GM10266 (cell line): ENCODE data around the gene NVL.
"Not testable (repeated sequence)": the region's sequence is repeated elsewhere in the genome, so short reads cannot be mapped to it uniquely, and the experiment has no call there.

ENCODE experiments used
- DNase-seq: peaks from one replicate; pipeline ENCODE4 v3.0.0; 2012; ENCODE audit errors: extremely low spot score
- TF ChIP-seq, protein P1 (sequence below): IDR thresholded peaks from 2 replicates; pipeline ENCODE4 v1.5.1; 2012; ENCODE audit warnings: mild to moderate bottlenecking, low read depth; ENCODE audit not compliant: control insufficient read depth, insufficient read depth; ENCODE audit errors: missing control alignments

Gene NVL

DNA sequence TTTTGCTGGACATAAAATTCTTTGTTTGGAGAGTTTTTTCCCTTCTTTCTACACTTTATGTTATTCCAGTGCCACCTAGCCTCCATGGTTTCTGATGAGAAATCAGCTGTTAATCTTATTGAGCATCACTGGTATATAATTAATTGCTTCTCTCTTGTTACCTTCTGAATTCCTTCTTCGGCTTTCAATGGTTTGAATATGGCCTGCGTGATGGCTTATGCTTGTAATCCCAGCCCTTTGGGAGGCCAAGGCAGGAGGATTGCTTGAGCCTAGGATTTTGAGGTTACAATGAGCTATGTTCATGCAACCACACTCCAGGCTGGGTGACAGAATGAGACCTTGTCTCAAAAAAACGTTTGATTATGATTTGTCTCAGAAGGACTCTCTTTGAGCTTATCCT lies 13.7 kb upstream of the NVL start:
- no peak for DNase-seq
- TF ChIP-seq, protein P1, sequence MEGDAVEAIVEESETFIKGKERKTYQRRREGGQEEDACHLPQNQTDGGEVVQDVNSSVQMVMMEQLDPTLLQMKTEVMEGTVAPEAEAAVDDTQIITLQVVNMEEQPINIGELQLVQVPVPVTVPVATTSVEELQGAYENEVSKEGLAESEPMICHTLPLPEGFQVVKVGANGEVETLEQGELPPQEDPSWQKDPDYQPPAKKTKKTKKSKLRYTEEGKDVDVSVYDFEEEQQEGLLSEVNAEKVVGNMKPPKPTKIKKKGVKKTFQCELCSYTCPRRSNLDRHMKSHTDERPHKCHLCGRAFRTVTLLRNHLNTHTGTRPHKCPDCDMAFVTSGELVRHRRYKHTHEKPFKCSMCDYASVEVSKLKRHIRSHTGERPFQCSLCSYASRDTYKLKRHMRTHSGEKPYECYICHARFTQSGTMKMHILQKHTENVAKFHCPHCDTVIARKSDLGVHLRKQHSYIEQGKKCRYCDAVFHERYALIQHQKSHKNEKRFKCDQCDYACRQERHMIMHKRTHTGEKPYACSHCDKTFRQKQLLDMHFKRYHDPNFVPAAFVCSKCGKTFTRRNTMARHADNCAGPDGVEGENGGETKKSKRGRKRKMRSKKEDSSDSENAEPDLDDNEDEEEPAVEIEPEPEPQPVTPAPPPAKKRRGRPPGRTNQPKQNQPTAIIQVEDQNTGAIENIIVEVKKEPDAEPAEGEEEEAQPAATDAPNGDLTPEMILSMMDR: no peak

DNA sequence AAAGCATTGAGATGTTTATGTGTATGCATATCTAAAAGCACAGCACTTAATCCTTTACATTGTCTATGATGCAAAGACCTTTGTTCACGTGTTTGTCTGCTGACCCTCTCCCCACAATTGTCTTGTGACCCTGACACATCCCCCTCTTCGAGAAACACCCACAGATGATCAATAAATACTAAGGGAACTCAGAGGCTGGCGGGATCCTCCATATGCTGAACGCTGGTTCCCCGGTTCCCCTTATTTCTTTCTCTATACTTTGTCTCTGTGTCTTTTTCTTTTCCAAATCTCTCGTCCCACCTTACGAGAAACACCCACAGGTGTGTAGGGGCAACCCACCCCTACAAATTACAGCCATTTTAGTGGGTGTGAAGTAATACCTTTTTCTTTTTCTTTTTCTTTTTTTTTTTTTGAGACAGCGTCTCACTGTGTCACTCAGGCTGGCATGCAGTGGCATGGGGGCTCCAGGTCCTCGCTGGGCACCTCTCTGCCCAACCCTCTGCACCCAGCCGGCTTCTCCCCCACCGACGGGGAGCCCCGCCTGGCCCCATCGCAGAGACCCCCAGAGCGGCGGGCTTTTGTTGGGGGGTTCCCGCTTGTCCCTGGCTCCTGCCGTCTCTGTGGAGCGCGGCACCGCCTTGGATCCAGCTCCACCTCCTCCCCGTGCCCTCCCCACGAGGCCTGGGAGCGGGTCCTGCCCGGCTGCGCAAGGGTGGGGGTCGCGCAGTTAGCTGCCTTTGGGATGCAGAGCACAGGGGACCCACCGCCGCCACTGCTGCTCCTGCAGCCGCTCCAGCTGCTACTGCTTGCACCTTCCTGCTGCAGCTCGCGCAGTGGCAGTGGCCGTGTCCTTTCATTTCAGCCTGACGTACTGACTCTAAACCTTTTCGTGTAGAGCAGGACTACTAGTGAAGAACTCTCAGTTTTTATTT lies 10.7 kb upstream of the NVL start:
- DNase-seq: not testable (repeated sequence)

DNA sequence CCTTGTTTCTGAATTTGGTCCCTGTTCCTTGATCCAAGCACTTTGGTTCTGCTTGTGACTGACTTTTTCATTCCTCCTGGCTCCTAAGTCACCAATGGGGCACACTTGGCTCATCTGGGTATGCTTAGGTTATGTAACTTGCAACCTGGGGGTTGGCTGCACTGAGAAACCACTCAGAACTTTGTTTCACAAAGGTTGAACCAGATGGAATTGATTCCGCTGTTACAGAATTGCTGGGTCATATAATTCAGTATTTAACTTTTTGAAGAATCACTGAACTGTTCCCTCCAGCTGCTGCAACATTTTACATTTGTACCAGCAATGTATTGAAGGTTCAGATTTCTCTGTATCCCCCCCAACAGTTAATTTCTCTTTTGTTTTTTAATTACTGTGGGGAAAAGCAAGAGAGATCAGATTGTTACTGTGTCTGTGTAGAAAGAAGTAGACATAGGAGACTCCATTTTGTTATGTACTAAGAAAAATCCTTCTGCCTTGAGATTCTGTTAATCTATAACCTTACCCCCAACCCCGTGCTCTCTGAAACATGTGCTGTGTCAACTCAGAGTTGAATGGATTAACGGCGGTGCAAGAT lies 9.6 kb upstream of the NVL start:
- TF ChIP-seq, protein P1: no peak
- DNase-seq: no peak

DNA sequence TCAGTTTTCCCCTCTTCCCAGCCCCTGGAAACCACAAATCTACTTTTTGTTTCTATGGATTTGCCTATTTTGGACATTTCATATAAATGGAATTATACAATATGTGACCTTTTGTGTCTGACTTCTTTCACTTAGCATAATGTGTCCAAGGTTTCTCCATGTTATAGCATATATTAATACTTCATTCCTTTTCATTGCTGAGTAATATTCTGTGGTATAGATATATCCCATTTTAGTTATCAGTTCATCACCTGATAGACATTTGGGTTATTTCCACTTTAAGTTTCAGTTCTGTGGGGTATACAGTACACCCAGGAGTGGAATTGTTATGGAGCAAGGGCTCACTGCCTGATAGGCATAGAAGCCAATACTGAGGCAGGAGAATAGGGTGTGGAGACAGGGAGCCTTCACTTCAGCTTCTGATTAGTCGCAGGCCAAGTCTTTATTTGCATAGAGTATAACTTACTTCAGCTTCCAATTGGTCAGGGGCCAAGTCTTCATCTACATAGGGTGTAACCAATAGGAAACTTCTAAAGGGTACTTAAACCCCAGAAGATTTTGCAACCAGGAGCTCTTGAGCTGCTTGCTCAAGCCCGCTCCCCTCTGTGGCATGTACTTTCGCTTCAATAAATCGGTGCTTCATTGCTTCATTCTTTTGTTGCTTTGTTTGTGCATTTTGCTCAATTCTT lies 8.3 kb upstream of the NVL start:
- TF ChIP-seq, protein P1: no peak
- DNase-seq: no peak

DNA sequence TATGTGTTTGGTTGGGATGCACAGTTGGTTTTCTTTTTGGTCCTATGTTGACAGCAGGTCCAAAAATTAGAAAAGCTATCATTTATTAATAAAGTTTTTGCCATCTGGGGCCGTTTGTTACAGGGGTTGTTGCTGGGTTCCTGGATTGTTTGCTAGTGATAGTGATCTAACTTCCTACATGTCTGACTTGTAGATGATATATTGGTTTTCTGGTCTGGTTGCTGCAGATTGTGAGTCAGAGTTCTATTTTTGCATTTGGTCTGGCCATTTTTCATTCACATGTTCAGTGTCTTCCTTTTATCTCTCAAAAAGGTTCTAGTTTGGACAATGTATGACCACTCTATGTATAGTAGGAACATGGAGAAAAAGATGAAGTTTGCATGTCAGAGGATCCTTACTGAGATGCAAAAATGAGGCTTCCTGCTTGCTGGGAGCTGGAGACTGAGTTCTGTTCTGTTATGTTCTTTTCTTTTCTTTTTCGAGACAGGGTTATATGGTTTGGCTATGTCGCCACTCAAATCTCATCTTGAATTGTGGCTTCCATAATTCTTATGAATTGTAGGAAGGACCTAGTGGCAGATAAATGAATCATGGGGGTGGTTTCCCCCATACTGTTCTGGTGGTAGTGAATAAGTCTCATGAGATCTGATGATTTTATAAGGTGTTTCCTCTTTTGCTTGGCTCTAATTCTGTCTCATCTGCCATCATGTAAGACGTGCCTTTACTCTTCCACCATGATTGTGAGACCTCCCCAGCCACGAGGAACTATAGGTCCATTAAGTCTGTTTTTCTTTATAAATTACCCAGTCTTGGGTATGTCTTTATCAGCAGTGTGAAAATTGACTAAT lies 4.2 kb upstream of the NVL start:
- peak; percentile 40 for DNase-seq
- TF ChIP-seq, protein P1: no peak

DNA sequence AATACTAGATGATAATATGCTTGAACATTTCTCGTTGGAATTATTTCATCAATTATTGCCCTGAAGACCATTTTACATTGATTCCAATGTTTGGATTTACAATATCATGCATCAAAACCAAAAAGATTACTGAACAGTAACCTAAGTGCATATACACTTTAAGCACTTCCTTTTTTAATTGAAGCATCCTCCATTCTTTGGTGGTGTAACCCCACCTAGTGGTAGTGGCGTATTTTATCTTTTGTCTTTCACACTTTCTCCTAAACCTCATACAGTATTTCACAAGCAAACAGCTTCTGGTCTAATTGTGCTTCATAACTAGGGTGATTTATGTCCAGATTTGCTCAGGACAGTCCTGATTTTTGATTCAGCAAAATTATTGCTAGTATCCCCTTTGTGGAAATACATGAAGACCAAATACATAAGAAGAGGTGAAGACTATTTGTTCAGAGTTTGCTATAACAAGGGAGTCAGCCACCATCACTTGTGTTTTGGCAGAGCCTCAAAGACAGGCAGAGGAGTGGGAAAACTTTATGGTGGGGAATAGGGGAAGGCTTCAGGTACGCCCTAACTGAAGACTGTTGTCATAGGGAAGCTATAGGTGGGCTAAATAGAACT lies 3.4 kb upstream of the NVL start:
- TF ChIP-seq, protein P1: peak; percentile 56
- DNase-seq: peak; percentile 51

DNA sequence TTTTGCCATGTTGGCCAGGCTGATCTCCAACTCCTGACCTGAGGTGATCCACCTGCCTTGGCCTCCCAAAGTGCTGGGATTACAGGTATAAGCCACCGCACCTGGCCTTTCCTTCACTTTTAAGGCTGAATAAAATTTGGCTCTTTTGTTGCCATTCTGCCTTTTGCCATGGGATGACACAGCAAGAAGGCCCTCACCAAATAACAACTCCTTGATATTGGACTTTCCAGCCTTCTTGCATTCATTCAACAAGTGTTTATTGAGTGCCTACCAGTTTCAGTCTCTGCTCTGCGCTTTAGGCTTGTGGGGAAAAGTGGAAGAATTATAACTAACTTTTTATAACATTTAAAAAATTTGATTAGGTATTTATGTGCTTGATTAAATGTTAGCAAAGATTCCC lies 1.9 kb upstream of the NVL start:
- no peak for DNase-seq
- TF ChIP-seq, protein P1: no peak
